Prostate gland (tissue), 2 donors: ENCODE data around the gene ADNP. TPM values are rescaled to one million over a fixed set of nuclear protein-coding genes. Genes with fewer than 3 reads are reported as not detected.

Source experiments
- DNase-seq: peaks from one replicate; pipeline ENCODE4 v3.0.0-alpha.2; 2019; ENCODE audit warnings: low spot score
- H3K27ac ChIP-seq, 2 donors: fragments of 200-600 bp; sonication (generic); 2 replicates each; pipeline ENCODE4 v1.5.1; 2017 to 2019
- H3K27me3 ChIP-seq: fragments of 200-600 bp; sonication (generic); replicated peaks from 2 replicates; pipeline ENCODE4 v1.5.1; 2019; ENCODE audit not compliant: insufficient read depth
- H3K36me3 ChIP-seq, 2 donors: fragments of 200-600 bp; sonication (generic); 1 replicate in 1 of 2; 2 replicates in 1 of 2; pipeline versions ENCODE4 v1.5.1 to v1.8.1; 2017 to 2019
- H3K4me1 ChIP-seq: fragments of 200-600 bp; sonication (generic); replicated peaks from 2 replicates; pipeline ENCODE4 v1.5.1; 2019
- H3K4me3 ChIP-seq, 2 donors: fragments of 200-600 bp; sonication (generic); 2 replicates each; pipeline ENCODE4 v1.5.1; 2017 to 2019
- H3K9me3 ChIP-seq: fragments of 200-600 bp; sonication (generic); 2 replicates; pipeline ENCODE4 v1.5.1; 2017
- POLR2A ChIP-seq: fragments of 450-650 bp; IDR thresholded peaks from one replicate; pipeline ENCODE4 v1.6.1; 2016; ENCODE audit warnings: antibody characterized with exemption, mild to moderate bottlenecking
- POLR2AphosphoS5 ChIP-seq: sonication (generic); formaldehyde crosslinking; IDR thresholded peaks from one replicate; pipeline ENCODE4 v1.6.1; 2017; ENCODE audit warnings: antibody characterized with exemption
- WGBS: methylation state at CpG from one replicate; pipeline ENCODE4 v1.1.5; 2018; 5-methylcytosine and 5-hydroxymethylcytosine counted together
- intact Hi-C: fragments of 100-400 bp; cut with DNase I; formaldehyde crosslinking; loops from one replicate; pipeline ENCODE4 v1.14.2; 2022
- total RNA-seq, 2 donors: library from RNA; depleted of rRNA; stranded (reverse); fragments of >200 nt; gene quantifications; one replicate each; pipeline ENCODE4 v1.1.0, GENCODE V29; 2016
- TF ChIP-seq, protein P1 (sequence below), 4 experiments: fragments of 200-600 bp in 2 of 4; fragments of 450-650 bp in 2 of 4; sonication (generic) in 2 of 4; IDR thresholded peaks; 1 replicate in 3 of 4; 2 replicates in 1 of 4; pipeline ENCODE4 v1.5.1; 2016 to 2019; ENCODE audit warnings: antibody characterized with exemption in 4 of 4, mild to moderate bottlenecking in 2 of 4, moderate library complexity in 2 of 4

The ADNP gene
- total RNA-seq, 2 donors from 2014 or later: 46.8 to 84.7 TPM

GRCh38 chr20:50891138-50891537 lies 40.1 kb downstream of the ADNP start:
- H3K27me3 ChIP-seq: no peaks in the 10 kb centered on the region
- 57% methylated on average over 5 of the region's 5 CpGs for WGBS
- no peak overlapping the region for H3K4me3 ChIP-seq
- no peak for DNase-seq
- no peaks in the 10 kb centered on the region for H3K4me1 ChIP-seq
- TF ChIP-seq POLR2A (no peak), POLR2AphosphoS5 (no peak)
- TF ChIP-seq, protein P1, sequence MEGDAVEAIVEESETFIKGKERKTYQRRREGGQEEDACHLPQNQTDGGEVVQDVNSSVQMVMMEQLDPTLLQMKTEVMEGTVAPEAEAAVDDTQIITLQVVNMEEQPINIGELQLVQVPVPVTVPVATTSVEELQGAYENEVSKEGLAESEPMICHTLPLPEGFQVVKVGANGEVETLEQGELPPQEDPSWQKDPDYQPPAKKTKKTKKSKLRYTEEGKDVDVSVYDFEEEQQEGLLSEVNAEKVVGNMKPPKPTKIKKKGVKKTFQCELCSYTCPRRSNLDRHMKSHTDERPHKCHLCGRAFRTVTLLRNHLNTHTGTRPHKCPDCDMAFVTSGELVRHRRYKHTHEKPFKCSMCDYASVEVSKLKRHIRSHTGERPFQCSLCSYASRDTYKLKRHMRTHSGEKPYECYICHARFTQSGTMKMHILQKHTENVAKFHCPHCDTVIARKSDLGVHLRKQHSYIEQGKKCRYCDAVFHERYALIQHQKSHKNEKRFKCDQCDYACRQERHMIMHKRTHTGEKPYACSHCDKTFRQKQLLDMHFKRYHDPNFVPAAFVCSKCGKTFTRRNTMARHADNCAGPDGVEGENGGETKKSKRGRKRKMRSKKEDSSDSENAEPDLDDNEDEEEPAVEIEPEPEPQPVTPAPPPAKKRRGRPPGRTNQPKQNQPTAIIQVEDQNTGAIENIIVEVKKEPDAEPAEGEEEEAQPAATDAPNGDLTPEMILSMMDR (IDR thresholded peaks at IDR 0.05): no peak
- H3K27ac ChIP-seq: no peak overlapping the region
- peaks cover 0 to 8% of the 10 kb centered on the region in 2 donors for H3K36me3 ChIP-seq
- H3K9me3 ChIP-seq: no peaks in the 10 kb centered on the region
- intact Hi-C loops: no loop called here

- 90% methylated on average over 3 of the region's 3 CpGs for WGBS
These were observed 43.7 kb downstream of the ADNP start for GRCh38 chr20:50887576-50887975.

DNA sequence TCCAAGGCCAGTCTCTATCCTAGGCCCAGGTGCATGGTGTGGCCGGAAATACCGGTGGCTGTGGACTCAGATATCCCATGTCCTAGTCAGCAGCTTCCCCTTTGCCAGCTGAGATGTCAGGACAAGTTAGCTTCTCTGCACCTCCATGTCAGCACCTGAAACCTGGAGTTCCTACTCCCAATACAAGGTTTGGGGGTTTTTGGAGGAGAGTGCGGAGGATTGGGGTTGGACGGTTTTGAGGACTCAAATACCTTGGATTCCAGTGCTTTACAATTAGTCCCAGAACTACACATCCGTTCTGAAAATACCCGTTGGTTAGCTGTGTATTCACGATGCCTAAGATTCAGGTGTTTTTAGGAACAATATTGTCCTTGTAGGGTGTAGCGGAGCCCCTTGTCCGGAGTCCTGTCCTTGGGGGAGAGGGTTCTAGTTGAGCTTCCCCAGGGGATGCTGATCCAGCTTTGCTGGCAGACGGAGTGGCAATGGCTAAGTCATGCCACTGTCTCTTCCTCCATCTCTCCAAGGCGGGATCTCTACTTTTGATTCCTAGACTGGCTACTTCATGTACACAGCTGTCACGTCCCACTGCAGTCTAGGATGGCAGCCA lies 45.0 kb downstream of the ADNP start:
- no peaks in the 10 kb centered on the region for H3K36me3 ChIP-seq
- H3K27me3 ChIP-seq: no peaks in the 10 kb centered on the region
- no peak overlapping the region for H3K27ac ChIP-seq
- H3K4me3 ChIP-seq: no peak overlapping the region
- WGBS: 87% methylated on average over 12 of the region's 12 CpGs
- no peaks in the 10 kb centered on the region for H3K4me1 ChIP-seq
- H3K9me3 ChIP-seq: no peaks in the 10 kb centered on the region
- intact Hi-C loops: no loop called here
- TF ChIP-seq, protein P1 (IDR thresholded peaks at IDR 0.05): no peak
- TF ChIP-seq POLR2A (no peak), POLR2AphosphoS5 (no peak)
- no peak for DNase-seq

More at GRCh38 chr20:50887576-50887975, 43.7 kb downstream of the ADNP start:
- H3K27ac ChIP-seq: no peak overlapping the region
- no peaks in the 10 kb centered on the region for H3K27me3 ChIP-seq
- peaks cover 0 to 4% of the 10 kb centered on the region in 2 donors for H3K36me3 ChIP-seq
- no peaks in the 10 kb centered on the region for H3K4me1 ChIP-seq
- no peak for DNase-seq
- H3K9me3 ChIP-seq: no peaks in the 10 kb centered on the region
- intact Hi-C loops: no loop called here
- TF ChIP-seq POLR2AphosphoS5: no peak
- TF ChIP-seq, protein P1 (IDR thresholded peaks at IDR 0.05): no peak
- no peak for TF ChIP-seq POLR2A
- no peak overlapping the region for H3K4me3 ChIP-seq

GRCh38 chr20:50885781-50886180 lies 45.5 kb downstream of the ADNP start:
- H3K36me3 ChIP-seq: no peaks in the 10 kb centered on the region
- H3K4me3 ChIP-seq: no peak overlapping the region
- TF ChIP-seq POLR2A: no peak
- TF ChIP-seq, protein P1 (IDR thresholded peaks at IDR 0.05): no peak
- TF ChIP-seq POLR2AphosphoS5: no peak
- no peak overlapping the region for H3K27ac ChIP-seq
- no peaks in the 10 kb centered on the region for H3K9me3 ChIP-seq
- no peaks in the 10 kb centered on the region for H3K27me3 ChIP-seq
- no peak for DNase-seq
- H3K4me1 ChIP-seq: no peaks in the 10 kb centered on the region
- intact Hi-C loops: no loop called here
- 87% methylated on average over 5 of the region's 5 CpGs for WGBS

- no peaks in the 10 kb centered on the region for H3K36me3 ChIP-seq
- WGBS: 81% methylated on average over 7 of the region's 7 CpGs
- intact Hi-C loops: no loop called here
- H3K9me3 ChIP-seq: no peaks in the 10 kb centered on the region
- H3K27ac ChIP-seq: no peak overlapping the region
- TF ChIP-seq POLR2AphosphoS5: no peak
- TF ChIP-seq POLR2A: no peak
- TF ChIP-seq, protein P1 (IDR thresholded peaks at IDR 0.05): no peak
- no peak for DNase-seq
- H3K4me1 ChIP-seq: no peaks in the 10 kb centered on the region
- H3K4me3 ChIP-seq: no peak overlapping the region
- no peaks in the 10 kb centered on the region for H3K27me3 ChIP-seq
These were observed 46.2 kb downstream of the ADNP start for GRCh38 chr20:50885068-50885467.
